GM18520 (cell line): ENCODE measurements around the gene SLC9A6.
A peak's percentile ranks its signal among the peaks of the same experiment; 100 is the strongest.
"Not testable (repeated sequence)": the region's sequence is repeated elsewhere in the genome, so short reads cannot be mapped to it uniquely, and the experiment has no call there.

Source experiments
- ATAC-seq: cut with Tn5 transposase; IDR thresholded peaks from one replicate; pipeline ENCODE4 v1.9.1; 2021; ENCODE audit not compliant: unreplicated experiment

Gene SLC9A6

GRCh38 chrX:136028383-136028984 is 43.2 kb downstream of the SLC9A6 start:
- ATAC-seq = peak; percentile 60

GRCh38 chrX:136029766-136030165 is 44.5 kb downstream of the SLC9A6 start:
- ATAC-seq = no peak

GRCh38 chrX:136030303-136031191 is 45.3 kb downstream of the SLC9A6 start:
- no peak for ATAC-seq

- no peak for ATAC-seq
Observed at GRCh38 chrX:136031626-136032025, 46.4 kb downstream of the SLC9A6 start.

- no peak for ATAC-seq
Observed at GRCh38 chrX:136032370-136032769, 47.1 kb downstream of the SLC9A6 start.

GRCh38 chrX:136034668-136035067 is 49.4 kb downstream of the SLC9A6 start:
- ATAC-seq = no peak

GRCh38 chrX:136035663-136036062 is 50.4 kb downstream of the SLC9A6 start:
- ATAC-seq = no peak

GRCh38 chrX:136039485-136039884 is 54.2 kb downstream of the SLC9A6 start:
- ATAC-seq = no peak

GRCh38 chrX:136039968-136040367 is 54.7 kb downstream of the SLC9A6 start:
- ATAC-seq = no peak

- ATAC-seq = no peak
Observed at GRCh38 chrX:136041254-136041812, 56.1 kb downstream of the SLC9A6 start.

GRCh38 chrX:136045008-136045407 is 59.8 kb downstream of the SLC9A6 start:
- no peak for ATAC-seq

GRCh38 chrX:136046295-136047015 is 61.2 kb downstream of the SLC9A6 start:
- ATAC-seq = no peak

GRCh38 chrX:136047016-136047642 is 61.9 kb downstream of the SLC9A6 start:
- no peak for ATAC-seq

GRCh38 chrX:136047969-136048368 is 62.7 kb downstream of the SLC9A6 start:
- ATAC-seq = no peak

- no peak for ATAC-seq
Observed at GRCh38 chrX:136048446-136048845, 63.2 kb downstream of the SLC9A6 start.

- ATAC-seq = no peak
Observed at GRCh38 chrX:136049608-136050007, 64.4 kb downstream of the SLC9A6 start.

- not testable (repeated sequence) for ATAC-seq
Observed at GRCh38 chrX:136050875-136051274, 65.6 kb downstream of the SLC9A6 start.

- no peak for ATAC-seq
Observed at GRCh38 chrX:136051611-136052010, 66.4 kb downstream of the SLC9A6 start.

GRCh38 chrX:136055651-136056221 is 70.5 kb downstream of the SLC9A6 start:
- ATAC-seq = no peak

- ATAC-seq = no peak
Observed at GRCh38 chrX:136057567-136057966, 72.3 kb downstream of the SLC9A6 start.

GRCh38 chrX:136059350-136059749 is 74.1 kb downstream of the SLC9A6 start:
- no peak for ATAC-seq
